Measurements from ENCODE around the gene ATP4B. TPM values are rescaled to one million over a fixed set of nuclear protein-coding genes. Genes with fewer than 3 reads are reported as not detected.

Gene ATP4B
- total RNA-seq, 1 experiment from 2014 or later, result not detected

DNA sequence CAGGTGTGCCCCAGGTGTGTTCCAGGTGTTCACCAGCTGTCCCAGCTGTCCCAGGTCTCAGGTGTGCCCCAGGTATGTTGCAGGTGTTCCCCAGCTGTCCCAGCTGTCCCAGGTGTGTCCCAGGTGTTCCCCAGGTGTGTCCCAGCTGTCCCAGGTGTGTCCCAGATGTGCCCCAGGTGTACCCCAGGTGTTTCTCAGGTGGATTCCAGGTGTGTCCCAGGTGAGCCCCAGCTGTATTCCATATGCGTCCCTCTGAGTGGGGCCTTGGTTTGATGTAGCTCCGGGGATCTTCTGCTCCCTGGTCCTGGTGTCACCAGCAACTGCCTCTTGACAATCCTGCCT lies 8.3 kb upstream of the ATP4B start:
- Histone ChIP-seq H4K91ac (ENCODE audit: insufficient read length, low read depth, low read length) (peak overlapping the region; percentile 6), H4K8ac (replicated peaks; ENCODE audit: insufficient read length, low read depth, low read length) (no peak overlapping the region), H2BK12ac (ENCODE audit: insufficient read length, low read depth, low read length) (no peak overlapping the region), H4K5ac (ENCODE audit: insufficient read length, low read depth, low read length) (no peak overlapping the region), H3K23me2 (ENCODE audit: insufficient read length, low read depth, low read length, poor library complexity, severe bottlenecking) (no peaks in the 10 kb centered on the region), H2BK120ac (ENCODE audit: low read depth, low read length, poor library complexity, severe bottlenecking) (no peak overlapping the region), H3K79me2 (ENCODE audit: insufficient read depth, low read length) (no peaks in the 10 kb centered on the region), H3K27me3 (ENCODE audit: insufficient read depth, low read length) (no peaks in the 10 kb centered on the region), H3K18ac (ENCODE audit: insufficient read length, low read depth, low read length) (no peak overlapping the region), H3K9ac (ENCODE audit: extremely low read depth, insufficient read length, low read length) (no peak overlapping the region), H2BK20ac (ENCODE audit: low read depth, low read length, poor library complexity, severe bottlenecking) (no peak overlapping the region), H3T11ph (ENCODE audit: low read length) (no peak overlapping the region), H4K20me1 (ENCODE audit: control insufficient read depth, insufficient read depth, insufficient read length) (no peaks in the 10 kb centered on the region), H3K56ac (ENCODE audit: insufficient read length, low read depth, low read length) (no peak overlapping the region), H3K4me1 (ENCODE audit: insufficient read depth, low read length) (no peaks in the 10 kb centered on the region), H2BK15ac (ENCODE audit: low read depth, low read length) (no peak overlapping the region), H3K14ac (ENCODE audit: insufficient read depth, low read length) (no peak overlapping the region; the same call in 1 of the 2 replicates), H3K4ac (ENCODE audit: low read depth, low read length) (no peak overlapping the region; the same call in 1 of the 2 replicates), H2AFZ (ENCODE audit: low read length) (no peak overlapping the region), H3K23ac (ENCODE audit: insufficient read length, low read depth, low read length) (no peak overlapping the region), H3K27ac (ENCODE audit: insufficient read length, low read depth, low read length) (no peak overlapping the region), H3K4me2 (ENCODE audit: insufficient read depth, insufficient read length, low read length) (no peak overlapping the region), H3K9me3 (ENCODE audit: control insufficient read depth, low read depth, low read length) (no peaks in the 10 kb centered on the region), H2BK5ac (ENCODE audit: insufficient read length, low read length) (no peak overlapping the region), H3K79me1 (ENCODE audit: insufficient read depth, low read depth, low read length, poor library complexity, severe bottlenecking) (no peaks in the 10 kb centered on the region), H2AK5ac (ENCODE audit: insufficient read length, low read length) (no peak overlapping the region)
- WGBS (ENCODE audit: extremely low coverage, insufficient read length, low lambda C conversion rate), result no CpG with 5 or more reads among the region's 2 CpGs
- peaks cover 0 to 5% (median 0%) of the 10 kb centered on the region in 3 experiments; a peak in 2 of 7 replicates for H3K36me3 Mint-ChIP-seq (ENCODE audit: insufficient read depth in 1 of 3, low read depth in 3 of 3)
- no peak overlapping the region for H3K4me3 Mint-ChIP-seq
- TF ChIP-seq, protein P1, sequence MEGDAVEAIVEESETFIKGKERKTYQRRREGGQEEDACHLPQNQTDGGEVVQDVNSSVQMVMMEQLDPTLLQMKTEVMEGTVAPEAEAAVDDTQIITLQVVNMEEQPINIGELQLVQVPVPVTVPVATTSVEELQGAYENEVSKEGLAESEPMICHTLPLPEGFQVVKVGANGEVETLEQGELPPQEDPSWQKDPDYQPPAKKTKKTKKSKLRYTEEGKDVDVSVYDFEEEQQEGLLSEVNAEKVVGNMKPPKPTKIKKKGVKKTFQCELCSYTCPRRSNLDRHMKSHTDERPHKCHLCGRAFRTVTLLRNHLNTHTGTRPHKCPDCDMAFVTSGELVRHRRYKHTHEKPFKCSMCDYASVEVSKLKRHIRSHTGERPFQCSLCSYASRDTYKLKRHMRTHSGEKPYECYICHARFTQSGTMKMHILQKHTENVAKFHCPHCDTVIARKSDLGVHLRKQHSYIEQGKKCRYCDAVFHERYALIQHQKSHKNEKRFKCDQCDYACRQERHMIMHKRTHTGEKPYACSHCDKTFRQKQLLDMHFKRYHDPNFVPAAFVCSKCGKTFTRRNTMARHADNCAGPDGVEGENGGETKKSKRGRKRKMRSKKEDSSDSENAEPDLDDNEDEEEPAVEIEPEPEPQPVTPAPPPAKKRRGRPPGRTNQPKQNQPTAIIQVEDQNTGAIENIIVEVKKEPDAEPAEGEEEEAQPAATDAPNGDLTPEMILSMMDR (conservative IDR thresholded peaks at IDR 0.05), result no peak
- no peaks in the 10 kb centered on the region; the same call in 1 of the 2 replicates for H3K27me3 Mint-ChIP-seq (ENCODE audit: low read depth)
- H3K4me1 Mint-ChIP-seq, result peaks cover 2 to 8% of the 10 kb centered on the region in 2 experiments; a peak in 2 of 4 replicates
- peaks cover 2 to 9% of the 10 kb centered on the region in 2 experiments; a peak in 3 of 5 replicates for H3K9me3 Mint-ChIP-seq
- no peak for DNase-seq
- H3K27ac Mint-ChIP-seq, result no peak overlapping the region; a peak in 1 of 7 replicates

All from H9 (cell line).